Activated T-cell treated with anti-CD3 and anti-CD28 coated beads for 24 hours (primary cell): ENCODE measurements around the gene TSGA10IP.
A peak's percentile ranks its signal among the peaks of the same experiment; 100 is the strongest.

Experiments used
- DNase-seq: peaks from one replicate; pipeline ENCODE4 v3.0.0-alpha.2; 2020; ENCODE audit warnings: low read depth

Gene TSGA10IP

GRCh38 chr11:65977621-65978390, 32.5 kb downstream of the TSGA10IP start:
- no peak for DNase-seq

- no peak for DNase-seq
Measured at GRCh38 chr11:65978391-65979238, 33.3 kb downstream of the TSGA10IP start.

GRCh38 chr11:65979261-65979759, 34.0 kb downstream of the TSGA10IP start:
- no peak for DNase-seq

- DNase-seq: no peak
Measured at GRCh38 chr11:65981101-65981740, 35.9 kb downstream of the TSGA10IP start.

- no peak for DNase-seq
Measured at GRCh38 chr11:65981972-65982823, 36.9 kb downstream of the TSGA10IP start.

- no peak for DNase-seq
Measured at GRCh38 chr11:65982824-65983588, 37.7 kb downstream of the TSGA10IP start.

- DNase-seq: no peak
Measured at GRCh38 chr11:65983589-65983987, 38.3 kb downstream of the TSGA10IP start.

GRCh38 chr11:65987336-65987735, 42.1 kb downstream of the TSGA10IP start:
- no peak for DNase-seq

GRCh38 chr11:65988791-65989592, 43.7 kb downstream of the TSGA10IP start:
- DNase-seq: peak; percentile 86

GRCh38 chr11:65992056-65992455, 46.8 kb downstream of the TSGA10IP start:
- no peak for DNase-seq

GRCh38 chr11:65997286-65997685, 52.0 kb downstream of the TSGA10IP start:
- DNase-seq: no peak

- peak; percentile 93 for DNase-seq
Measured at GRCh38 chr11:66001942-66002647, 56.8 kb downstream of the TSGA10IP start, which contains the start of the genes BANF1 and EIF1AD. BANF1 (plus strand) TSS chr11:66002503; CDS start chr11:66003251, 748 bp downstream. EIF1AD (minus strand) TSS chr11:66002157; CDS start chr11:66000389, 1,768 bp downstream.

GRCh38 chr11:66002648-66003225, 57.5 kb downstream of the TSGA10IP start:
- DNase-seq: no peak

GRCh38 chr11:66003291-66003690, 58.0 kb downstream of the TSGA10IP start:
- DNase-seq: no peak

- DNase-seq: no peak
Measured at GRCh38 chr11:66004186-66004585, 58.9 kb downstream of the TSGA10IP start.

GRCh38 chr11:66006134-66006890, 61.0 kb downstream of the TSGA10IP start:
- DNase-seq: no peak

GRCh38 chr11:66006891-66007176, 61.6 kb downstream of the TSGA10IP start:
- DNase-seq: no peak

GRCh38 chr11:66007201-66007634, 61.9 kb downstream of the TSGA10IP start:
- DNase-seq: no peak
